8988T (cell line): Measurements from ENCODE around the gene ADARB1.
"Not testable (repeated sequence)": the region's sequence is repeated elsewhere in the genome, so short reads cannot be mapped to it uniquely, and the experiment has no call there.

Experiments
- DNase-seq: peaks from one replicate; pipeline ENCODE4 v3.0.0; 2011

Gene ADARB1, protein sequence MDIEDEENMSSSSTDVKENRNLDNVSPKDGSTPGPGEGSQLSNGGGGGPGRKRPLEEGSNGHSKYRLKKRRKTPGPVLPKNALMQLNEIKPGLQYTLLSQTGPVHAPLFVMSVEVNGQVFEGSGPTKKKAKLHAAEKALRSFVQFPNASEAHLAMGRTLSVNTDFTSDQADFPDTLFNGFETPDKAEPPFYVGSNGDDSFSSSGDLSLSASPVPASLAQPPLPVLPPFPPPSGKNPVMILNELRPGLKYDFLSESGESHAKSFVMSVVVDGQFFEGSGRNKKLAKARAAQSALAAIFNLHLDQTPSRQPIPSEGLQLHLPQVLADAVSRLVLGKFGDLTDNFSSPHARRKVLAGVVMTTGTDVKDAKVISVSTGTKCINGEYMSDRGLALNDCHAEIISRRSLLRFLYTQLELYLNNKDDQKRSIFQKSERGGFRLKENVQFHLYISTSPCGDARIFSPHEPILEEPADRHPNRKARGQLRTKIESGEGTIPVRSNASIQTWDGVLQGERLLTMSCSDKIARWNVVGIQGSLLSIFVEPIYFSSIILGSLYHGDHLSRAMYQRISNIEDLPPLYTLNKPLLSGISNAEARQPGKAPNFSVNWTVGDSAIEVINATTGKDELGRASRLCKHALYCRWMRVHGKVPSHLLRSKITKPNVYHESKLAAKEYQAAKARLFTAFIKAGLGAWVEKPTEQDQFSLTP

DNA sequence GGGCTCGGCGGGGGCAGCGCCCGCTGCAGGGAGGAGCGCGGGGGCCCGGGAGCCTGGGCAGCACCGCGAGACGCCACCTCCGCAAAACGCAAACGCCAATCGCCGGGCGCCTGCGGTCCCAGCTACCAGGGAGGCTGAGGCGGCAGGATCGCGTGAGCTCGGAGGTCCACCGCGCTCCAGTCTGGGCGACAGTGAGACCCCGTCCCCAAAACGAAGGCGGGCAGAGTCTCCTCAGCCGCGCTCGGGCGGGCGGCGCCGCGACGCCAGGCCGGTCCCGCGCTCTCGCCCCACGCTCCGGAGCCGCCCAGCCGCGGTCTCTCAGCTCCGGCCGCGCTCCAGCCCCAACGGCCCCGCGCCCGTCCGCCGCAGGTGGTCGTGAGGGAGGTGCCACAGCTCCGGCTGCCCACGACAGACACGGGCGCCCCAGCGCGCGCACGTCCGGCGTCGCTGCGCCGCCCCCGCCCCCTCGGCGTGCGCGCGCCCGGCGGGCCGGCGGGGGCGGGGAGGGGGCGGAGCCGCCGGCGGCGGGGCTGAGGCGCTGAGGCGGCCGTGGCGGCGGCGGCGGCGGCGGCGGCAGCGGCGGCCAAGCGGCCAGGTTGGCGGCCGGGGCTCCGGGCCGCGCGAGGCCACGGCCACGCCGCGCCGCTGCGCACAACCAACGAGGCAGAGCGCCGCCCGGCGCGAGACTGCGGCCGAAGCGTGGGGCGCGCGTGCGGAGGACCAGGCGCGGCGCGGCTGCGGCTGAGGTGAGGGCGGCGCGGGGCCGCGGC is at the start of gene ADARB1:
ADARB1 (plus strand) TSS at position 533 of the 770 bp plus-strand sequence. CDS start 97,077 bp downstream, outside the sequence.
- DNase-seq: peak; percentile 82

DNA sequence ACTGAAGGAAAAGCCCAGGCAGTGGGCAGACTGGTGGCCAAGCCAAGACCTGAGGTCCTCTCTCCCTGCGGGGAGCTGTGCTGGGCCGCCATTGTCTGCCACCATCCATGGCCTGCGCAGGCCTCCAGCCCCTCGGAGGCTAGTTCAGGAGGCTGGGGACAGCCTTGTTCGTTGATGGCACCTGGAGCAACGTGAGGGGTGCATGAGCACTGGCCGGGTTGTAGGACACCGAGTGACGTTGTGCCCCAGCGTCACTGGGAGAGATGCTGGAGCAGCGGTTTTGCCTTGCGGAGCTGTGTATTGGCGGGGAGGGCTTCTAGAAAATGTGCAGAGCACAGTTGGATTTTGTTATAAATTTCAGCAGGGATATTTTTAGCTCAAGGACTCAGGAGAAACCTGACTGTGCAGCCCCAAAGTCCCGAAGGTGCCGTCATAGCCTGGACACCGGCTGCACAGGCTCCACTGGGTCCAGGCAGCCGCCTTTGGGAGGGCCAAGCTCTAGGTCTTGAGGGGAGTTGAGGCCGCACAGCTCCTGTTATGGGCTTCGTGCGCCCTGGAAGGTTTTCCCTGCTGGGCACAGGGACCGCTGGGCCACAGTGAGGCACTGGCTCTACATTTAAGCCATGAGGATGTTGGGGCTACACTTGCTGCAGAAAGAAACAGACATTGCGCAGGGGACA is 48.2 kb upstream of the ADARB1 start:
- no peak for DNase-seq

- no peak for DNase-seq
Measured at GRCh38 chr21:45026826-45027225, 47.6 kb upstream of the ADARB1 start.

GRCh38 chr21:45027241-45028196 is 46.9 kb upstream of the ADARB1 start:
- DNase-seq: no peak

DNA sequence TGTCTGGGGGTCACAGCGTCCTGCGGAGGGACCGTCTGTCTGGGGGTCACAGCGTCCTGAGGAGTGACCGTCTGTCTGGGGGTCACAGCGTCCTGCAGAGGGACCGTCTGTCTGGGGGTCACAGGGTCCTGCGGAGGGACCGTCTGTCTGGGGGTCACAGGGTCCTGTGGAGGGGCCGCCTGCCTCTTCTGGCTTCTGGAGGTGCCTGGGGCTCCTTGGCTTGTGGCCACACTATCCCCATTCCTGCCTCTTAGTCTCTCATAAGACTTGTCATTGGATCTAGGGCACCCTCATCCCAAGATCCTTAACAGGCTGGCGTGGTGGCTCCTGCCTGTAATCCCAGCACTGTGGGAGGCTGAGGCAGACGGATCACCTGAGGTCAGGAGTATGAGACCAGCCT is 45.7 kb upstream of the ADARB1 start:
- not testable (repeated sequence) for DNase-seq

- no peak for DNase-seq
Measured at GRCh38 chr21:45029298-45029947, 45.0 kb upstream of the ADARB1 start.

GRCh38 chr21:45029948-45030681 is 44.3 kb upstream of the ADARB1 start:
- DNase-seq: no peak

GRCh38 chr21:45030682-45031570 is 43.5 kb upstream of the ADARB1 start:
- no peak for DNase-seq

- DNase-seq: no peak
Measured at GRCh38 chr21:45031571-45032191, 42.7 kb upstream of the ADARB1 start.

GRCh38 chr21:45032332-45032731 is 42.0 kb upstream of the ADARB1 start:
- no peak for DNase-seq

GRCh38 chr21:45032977-45033710 is 41.2 kb upstream of the ADARB1 start:
- no peak for DNase-seq

DNA sequence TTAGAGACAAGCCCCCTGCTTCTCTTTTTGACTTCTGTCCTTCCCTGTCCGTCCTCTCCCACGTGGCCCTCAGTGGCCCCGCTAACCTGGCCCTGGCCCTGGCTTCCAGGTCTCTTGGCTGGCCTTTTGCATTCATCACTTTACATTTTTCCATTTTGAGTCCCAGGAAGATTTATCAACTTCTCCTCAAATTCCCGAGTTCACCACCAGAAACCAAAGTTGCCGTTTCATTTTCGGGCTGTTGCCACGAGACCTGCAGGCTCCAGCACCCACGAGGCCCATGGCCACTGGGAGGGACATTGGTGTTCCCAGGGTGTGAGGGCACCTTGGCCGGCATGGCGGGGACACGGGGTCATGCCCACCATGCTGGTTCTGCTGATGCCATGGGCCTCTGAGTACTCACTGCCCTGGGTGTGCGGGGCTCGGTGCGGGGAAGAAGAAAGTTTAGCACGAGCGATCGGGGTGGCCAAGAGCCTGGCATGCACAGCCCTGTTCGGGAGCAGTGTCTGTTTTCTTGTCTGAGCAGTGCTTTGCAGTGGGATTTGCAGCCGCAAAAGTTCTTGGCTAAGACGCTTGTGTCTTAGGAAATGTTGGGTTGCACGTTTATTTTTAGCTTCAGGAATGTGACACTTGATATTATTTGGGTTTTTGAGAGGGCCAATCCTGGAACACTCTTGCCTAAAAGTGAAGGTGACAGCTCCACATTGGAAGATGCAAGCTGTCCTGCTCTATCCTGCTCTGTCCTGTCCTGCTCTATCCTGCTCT is 40.4 kb upstream of the ADARB1 start:
- DNase-seq: no peak

GRCh38 chr21:45034556-45035476 is 39.6 kb upstream of the ADARB1 start:
- DNase-seq: no peak

- DNase-seq: no peak
Measured at GRCh38 chr21:45035477-45035848, 38.9 kb upstream of the ADARB1 start.

DNA sequence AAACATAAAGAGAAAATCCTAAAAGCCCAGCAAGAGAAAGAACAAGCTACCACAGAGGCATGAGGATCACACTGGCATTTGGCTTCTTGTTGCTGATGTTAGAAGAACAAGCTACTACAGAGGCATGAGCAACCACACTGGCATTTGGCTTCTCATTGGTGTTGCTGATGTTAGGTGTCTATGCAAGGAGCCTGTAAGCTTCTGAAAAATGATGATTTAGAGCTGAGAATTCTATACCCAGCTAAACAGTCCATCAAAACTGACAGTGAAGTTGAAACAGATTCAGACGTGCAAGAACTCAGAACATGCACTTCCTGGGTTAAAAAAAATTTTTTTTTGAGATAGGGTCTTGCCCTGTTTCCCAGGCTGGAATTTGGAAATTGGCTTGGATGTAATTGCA is 37.8 kb upstream of the ADARB1 start:
- DNase-seq: no peak

DNA sequence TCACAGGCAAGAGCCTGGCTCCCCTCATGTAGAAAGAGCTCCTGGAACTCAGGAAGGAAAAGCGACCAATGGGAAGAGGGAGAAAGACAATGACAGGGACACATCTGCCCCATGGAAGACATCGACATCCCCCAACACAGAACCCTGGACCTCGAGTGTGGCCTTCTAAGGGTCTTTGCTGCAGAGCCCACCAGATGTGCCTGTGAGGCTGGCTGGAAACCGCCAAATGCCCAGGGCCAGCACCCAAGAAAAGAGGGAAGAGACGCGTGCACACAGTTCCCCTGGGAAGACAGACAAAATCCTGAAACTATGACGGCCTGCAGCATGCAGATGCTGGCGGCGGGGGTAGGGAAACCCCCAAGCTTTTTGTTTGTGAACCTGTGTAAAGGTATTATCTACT is 36.4 kb upstream of the ADARB1 start:
- no peak for DNase-seq
